HG03064 (cell line): ENCODE measurements around the gene BTBD7.

ENCODE experiments used
- ATAC-seq: cut with Tn5 transposase; IDR thresholded peaks from one replicate; pipeline ENCODE4 v1.9.1; 2021; ENCODE audit warnings: low read depth; ENCODE audit not compliant: unreplicated experiment

Gene BTBD7

GRCh38 chr14:93303659-93304058 is 29.2 kb downstream of the BTBD7 start:
- ATAC-seq: no peak

GRCh38 chr14:93302688-93303581 is 29.9 kb downstream of the BTBD7 start:
- ATAC-seq: no peak

- no peak for ATAC-seq
Observed at GRCh38 chr14:93301821-93302447, 30.9 kb downstream of the BTBD7 start.

- ATAC-seq: no peak
Observed at GRCh38 chr14:93299866-93300265, 33.0 kb downstream of the BTBD7 start.

DNA sequence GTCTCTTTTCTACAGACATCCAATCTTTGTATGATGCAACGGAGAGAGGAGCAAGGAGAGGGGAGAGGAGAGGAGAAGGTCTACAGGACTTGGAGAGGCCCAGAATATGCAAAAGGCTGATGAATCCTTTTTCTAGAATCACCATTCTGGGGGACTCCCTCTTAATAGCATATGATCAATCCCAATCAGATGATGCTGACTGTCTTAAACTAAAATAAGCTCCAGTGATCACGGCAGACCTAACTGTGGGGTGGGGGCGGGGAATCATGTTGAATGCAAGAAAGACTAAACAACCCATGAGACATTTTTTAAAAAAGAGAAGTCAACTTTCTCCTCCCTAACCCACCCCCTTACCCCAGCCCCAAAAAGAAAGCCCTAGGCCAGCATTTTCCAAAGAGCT is 33.4 kb downstream of the BTBD7 start:
- ATAC-seq: no peak

GRCh38 chr14:93295541-93296220 is 37.2 kb downstream of the BTBD7 start:
- no peak for ATAC-seq

DNA sequence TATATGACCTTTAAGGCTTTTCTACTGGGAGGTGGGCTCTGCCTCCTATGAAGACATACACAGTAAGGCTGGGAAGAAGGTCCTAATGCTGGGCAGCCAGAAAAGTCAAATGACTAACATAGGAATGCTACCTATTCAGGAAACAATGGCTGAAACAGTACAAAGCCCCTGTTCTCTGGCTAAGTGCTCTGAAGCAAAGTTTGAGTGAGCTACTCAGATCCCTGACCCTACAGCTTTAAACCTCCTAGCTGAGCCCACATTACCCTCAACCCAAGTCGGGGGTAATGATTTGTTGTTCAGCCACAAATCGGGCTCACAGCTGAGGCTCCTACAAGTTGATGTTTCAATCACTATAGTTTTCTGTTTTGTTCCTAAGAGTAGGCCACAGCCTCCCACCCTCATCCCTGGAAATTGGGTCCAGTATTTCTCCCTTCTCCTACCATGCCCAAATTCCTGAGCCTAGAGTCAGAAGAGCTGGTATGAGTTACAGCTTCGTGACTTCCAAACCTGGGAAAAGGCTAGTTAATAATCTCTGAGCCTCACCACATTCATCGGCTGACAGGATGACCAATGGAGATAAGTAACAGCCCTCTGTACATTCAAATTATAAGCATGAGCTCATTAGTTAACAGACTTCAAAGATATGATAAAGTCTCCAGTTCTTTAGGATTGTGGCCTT is 46.5 kb downstream of the BTBD7 start:
- no peak for ATAC-seq

DNA sequence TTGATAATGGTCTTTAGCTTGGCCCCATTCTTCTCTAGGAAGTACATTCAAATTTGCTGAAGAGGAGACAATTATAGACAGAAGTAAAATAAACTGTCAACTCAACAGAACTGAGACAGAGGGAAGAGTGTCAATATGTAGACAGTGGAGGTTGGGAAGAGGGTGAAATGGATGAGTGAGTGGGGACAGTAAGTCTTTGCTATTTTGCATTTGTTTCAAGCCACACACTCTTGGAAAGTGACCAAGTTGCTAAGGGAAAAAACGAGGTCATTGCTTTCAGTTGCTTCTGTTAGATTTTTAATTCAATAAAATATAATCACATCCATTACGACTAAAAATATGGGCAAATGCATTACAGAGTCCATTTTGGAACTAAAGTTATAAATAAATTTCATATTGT is 47.8 kb downstream of the BTBD7 start:
- no peak for ATAC-seq

DNA sequence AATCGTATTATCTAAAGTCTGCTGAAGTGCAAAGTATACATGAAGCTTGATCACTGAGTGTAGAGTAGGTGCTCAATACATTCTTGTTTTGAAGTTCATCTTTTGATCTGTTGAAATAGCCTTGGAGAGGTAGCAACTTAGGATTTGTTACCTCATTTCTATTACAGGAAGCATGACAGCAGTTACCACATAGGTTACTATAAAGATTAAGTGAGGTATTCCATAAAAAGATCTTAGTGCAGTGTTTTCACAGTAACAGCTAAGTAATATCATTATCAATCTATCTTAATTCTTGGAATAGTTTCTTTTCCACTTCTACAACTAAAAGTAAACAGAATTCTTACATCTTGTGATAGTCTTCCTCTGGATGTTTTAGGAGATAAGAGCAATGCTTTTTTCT is 50.9 kb downstream of the BTBD7 start:
- no peak for ATAC-seq

DNA sequence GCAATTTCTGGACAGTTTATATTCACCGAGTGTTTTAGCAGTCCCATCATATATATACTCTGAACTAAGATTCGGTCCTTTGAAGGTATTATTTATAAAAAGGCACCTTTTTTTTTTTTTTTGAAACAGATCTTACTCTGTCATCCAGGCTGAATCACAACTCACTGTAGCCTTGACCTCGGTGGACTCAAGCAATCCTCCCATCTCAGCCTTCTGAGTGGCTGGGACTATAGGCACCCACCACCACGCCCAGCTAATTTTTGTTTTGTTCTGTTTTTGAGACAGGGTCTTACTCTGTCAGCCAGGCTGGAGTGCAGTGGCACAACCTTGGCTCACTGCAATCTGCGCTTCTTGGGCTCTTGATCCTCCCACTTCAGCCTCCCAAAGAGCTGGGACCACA is 52.1 kb downstream of the BTBD7 start:
- ATAC-seq: no peak

DNA sequence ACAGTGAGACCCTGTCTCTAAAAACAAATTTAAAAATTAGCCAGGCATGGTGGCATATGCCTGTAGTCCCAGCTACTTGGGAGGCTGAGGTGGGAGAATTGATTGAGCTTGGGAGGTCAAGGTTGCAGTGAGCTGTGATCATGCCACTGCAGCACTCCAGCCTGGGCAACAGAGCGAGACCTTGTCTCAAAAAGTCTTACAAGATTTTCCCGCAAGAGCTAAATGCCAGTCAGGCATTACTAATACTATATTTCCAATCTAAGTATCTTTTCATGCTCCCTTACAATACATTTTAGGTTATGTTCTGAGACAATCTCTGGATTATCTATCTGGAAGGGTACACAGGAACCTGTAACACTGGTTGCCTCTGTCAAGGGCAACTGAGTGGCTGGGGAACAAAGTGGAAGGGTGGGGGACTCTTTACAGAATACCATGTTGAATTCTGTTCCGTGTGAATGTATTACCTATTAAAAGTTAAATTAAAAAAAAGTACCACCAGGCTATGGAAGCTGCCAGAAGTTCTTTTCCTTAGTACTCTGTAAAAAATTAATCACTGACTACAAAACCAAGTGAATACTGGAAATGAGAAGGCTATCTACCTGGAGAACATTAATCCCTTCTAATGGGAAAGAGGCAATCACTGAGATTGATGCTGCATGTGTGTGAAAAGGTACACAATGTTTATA is 56.7 kb downstream of the BTBD7 start:
- ATAC-seq: no peak

DNA sequence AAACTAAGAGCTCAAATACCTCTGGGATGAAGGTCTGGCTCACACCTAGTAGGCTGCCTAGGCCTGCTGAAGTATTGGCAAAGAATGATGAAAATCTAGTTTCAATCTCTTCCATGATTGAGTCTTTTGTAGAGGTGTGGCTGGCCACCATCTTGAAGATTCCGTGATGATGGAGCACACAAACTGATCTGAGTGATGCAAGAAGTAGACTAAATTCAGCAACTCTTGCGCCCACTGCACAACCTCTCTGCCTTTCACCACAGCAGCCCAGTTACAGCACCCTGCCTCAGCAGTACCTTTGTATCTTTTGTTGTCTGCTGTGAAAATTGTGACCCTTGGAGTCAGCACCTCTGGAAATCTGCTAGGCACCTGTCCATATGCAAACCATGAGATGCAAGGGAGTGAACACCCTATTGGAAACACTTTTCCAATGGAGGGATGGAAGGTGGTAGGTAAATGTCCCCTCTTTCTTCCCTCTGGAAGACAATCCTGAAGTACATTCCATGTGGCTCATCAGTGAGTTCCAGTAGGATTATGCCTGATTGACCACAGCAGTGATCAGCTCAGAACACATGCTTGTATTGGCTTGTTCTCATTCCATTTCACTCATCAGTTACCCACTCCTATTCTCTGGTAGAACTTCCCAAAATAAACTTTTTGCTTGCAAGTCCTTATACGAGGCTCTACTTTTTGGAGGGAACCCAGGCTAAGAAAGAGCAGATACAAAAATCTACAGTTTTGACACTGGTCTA is 58.6 kb downstream of the BTBD7 start:
- no peak for ATAC-seq

DNA sequence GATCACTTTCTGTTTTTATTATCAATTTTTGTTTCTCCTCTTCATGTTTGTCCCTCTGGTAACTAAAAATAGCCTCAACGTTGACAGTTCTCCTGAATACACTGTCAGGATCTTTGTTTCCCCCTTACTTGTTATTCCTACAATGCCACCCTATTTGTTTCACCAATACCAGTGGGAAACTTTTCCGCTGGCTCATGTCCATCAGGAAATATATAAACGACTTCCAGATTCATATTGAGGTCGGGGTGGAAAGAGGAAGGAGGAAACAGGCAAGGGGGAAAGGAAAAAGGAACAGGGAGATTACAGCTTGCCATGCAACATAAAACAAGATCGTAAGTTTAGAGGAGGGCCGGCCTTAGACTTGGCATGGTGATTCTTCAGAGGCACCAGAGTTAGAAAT is 61.7 kb downstream of the BTBD7 start:
- no peak for ATAC-seq

GRCh38 chr14:93269341-93270068 is 63.3 kb downstream of the BTBD7 start:
- no peak for ATAC-seq

DNA sequence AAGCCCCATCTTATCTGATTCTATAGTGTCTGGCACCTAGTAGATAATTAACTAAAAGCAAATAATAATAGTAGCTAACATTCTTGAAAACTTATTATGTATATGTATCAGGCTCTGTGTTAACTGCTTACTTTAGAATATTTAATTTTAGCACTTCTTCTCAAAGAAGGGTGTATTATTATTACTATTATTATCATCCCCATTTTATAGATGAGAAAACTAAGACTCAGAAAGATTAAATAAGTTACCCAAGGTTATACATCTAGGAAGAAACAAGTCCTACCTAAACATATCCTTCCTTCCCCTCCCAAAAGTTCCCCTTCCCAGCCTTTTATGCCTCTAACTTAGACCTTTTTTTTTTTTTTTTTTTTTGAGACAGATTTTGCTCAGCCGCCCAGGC is 64.4 kb downstream of the BTBD7 start:
- ATAC-seq: no peak

DNA sequence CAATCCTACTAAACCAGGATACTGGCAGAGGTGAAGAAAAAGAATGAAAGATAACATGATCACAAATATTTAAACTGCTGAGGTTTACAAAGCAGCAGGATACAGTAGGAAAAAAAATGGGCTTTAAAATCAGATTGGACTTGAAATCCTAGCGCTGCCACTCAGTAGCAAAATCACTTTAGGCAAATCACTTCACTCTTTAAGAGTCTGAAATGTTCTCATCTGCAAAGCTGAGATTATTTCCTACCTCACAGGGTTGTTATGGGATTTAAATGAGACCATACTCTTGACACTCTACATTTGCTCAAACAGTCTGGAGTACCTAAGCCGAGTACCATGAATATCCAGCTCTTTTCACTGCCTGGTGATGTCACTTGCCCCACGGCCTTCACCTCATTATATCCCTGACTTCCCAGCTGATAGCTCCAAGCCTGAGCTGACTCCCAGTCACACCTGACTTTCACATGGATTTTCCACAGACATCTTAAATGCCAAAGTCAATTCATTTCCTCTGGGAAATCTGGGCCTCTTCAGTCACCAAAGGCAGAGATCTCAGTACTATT is 65.6 kb downstream of the BTBD7 start:
- ATAC-seq: no peak

GRCh38 chr14:93266127-93266526 is 66.7 kb downstream of the BTBD7 start:
- ATAC-seq: no peak

DNA sequence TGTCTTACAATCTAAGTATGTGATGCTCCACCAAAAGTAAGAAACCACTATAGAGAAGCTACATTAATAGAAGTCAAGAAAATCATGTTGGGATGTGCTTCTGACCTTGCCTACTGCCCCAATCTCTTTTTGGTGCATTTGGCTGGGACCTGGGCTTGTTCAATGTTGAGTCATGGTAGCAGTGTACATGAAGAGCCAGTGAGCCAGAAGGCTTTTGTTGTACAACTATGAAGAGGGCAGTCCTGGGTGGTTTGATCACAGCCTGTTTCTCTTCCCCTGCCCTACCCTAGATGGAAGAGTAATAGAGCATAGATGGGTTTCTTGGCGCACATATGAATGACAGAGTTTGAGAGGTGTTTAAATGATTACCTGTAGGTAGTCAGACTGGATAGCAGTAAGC is 69.4 kb downstream of the BTBD7 start:
- no peak for ATAC-seq

GRCh38 chr14:93262446-93262845 is 70.4 kb downstream of the BTBD7 start:
- no peak for ATAC-seq
